K562 (cell line): ENCODE results near the gene TMEM184A. TPM values are rescaled to one million over a fixed set of nuclear protein-coding genes. Genes with fewer than 3 reads are reported as not detected.

Experiments
- ATF1 ChIP-seq, 2 experiments: fragments of 450-650 bp in 1 of 2; IDR thresholded peaks; 2 replicates each; pipeline ENCODE4 v1.6.1; 2016; ENCODE audit warnings: missing compliant biosample characterization in 1 of 2, missing genetic modification characterization in 1 of 2
- CREB1 ChIP-seq, 2 experiments: sonication (generic) in 1 of 2; formaldehyde crosslinking in 1 of 2; IDR thresholded peaks; 2 replicates each; pipeline versions ENCODE4 v1.6.1 to v1.8.0; 2012 to 2022; ENCODE audit warnings: inconsistent platforms in 1 of 2, mild to moderate bottlenecking in 1 of 2, missing genetic modification reagents in 1 of 2, moderate library complexity in 1 of 2
- EP300 ChIP-seq: IDR thresholded peaks from 2 replicates; pipeline ENCODE4 v1.6.1; 2012; ENCODE audit warnings: low read length, improper control_type of control experiment
- KDM1A ChIP-seq, 2 experiments: fragments of 450-650 bp; IDR thresholded peaks; 2 replicates each; pipeline ENCODE4 v1.6.1; 2016; ENCODE audit warnings: mild to moderate bottlenecking in 2 of 2
- POU5F1 ChIP-seq: fragments of 150-350 bp; IDR thresholded peaks from 2 replicates; pipeline ENCODE4 v1.6.1; 2014; ENCODE audit warnings: borderline replicate concordance, low read length, low read depth, mild to moderate bottlenecking; ENCODE audit not compliant: partially characterized antibody
- SIN3A ChIP-seq, 2 experiments: fragments of 150-350 bp in 1 of 2; IDR thresholded peaks; 2 replicates each; pipeline ENCODE4 v1.6.1; 2011 to 2016; ENCODE audit warnings: borderline replicate concordance in 2 of 2, low read depth in 2 of 2, low read length in 2 of 2, mild to moderate bottlenecking in 2 of 2, moderate library complexity in 2 of 2; ENCODE audit not compliant: control insufficient read depth in 1 of 2
- ZBED1 ChIP-seq: IDR thresholded peaks from 2 replicates; pipeline ENCODE4 v1.6.1; 2014
- ZBTB7A ChIP-seq: IDR thresholded peaks from 2 replicates; pipeline ENCODE4 v1.6.1; 2011; ENCODE audit warnings: low read depth, mild to moderate bottlenecking, low read length, moderate library complexity, borderline replicate concordance; ENCODE audit not compliant: control insufficient read depth
- ZFP1 ChIP-seq: fragments of 450-650 bp; formaldehyde crosslinking; IDR thresholded peaks from 2 replicates; pipeline ENCODE4 v1.4.0; 2020; ENCODE audit warnings: mild to moderate bottlenecking, mixed read lengths
- ZNF316 ChIP-seq: fragments of 450-650 bp; IDR thresholded peaks from 2 replicates; pipeline ENCODE4 v1.6.1; 2016
- ZZZ3 ChIP-seq: fragments of 450-650 bp; IDR thresholded peaks from 2 replicates; pipeline ENCODE4 v1.6.1; 2016; ENCODE audit warnings: antibody characterized with exemption, mild to moderate bottlenecking, moderate library complexity
- polyA plus RNA-seq, 8 experiments: library from polyadenylated mRNA; depleted of rRNA in 4 of 8; stranded (reverse) in 5 of 8; unstranded in 3 of 8; fragments of >200 nt; fragmentation: Nextera tagmentation in 2 of 8; fragmentation: Illumina TruSeq in 1 of 8; extraction: Ambion mirVana in 2 of 8; extraction: Trizol in 1 of 8; gene quantifications; 2 replicates each; pipeline versions ENCODE4 v1.2.1 to v1.2.3, GENCODE V29; 2011 to 2014; ENCODE audit warnings: inconsistent platforms in 1 of 8, missing spikeins in 1 of 8
- total RNA-seq, 7 experiments: library from RNA; depleted of rRNA in 6 of 7; stranded (reverse); fragments of >200 nt in 6 of 7; fragmentation: Illumina TruSeq in 2 of 7; extraction: Trizol in 2 of 7; gene quantifications; 2 replicates each; pipeline versions ENCODE4 v1.2.1 to v1.2.3, GENCODE V29; 2011 to 2021; ENCODE audit warnings: low replicate concordance in 1 of 7
- TF ChIP-seq, protein P1 (sequence below): fragments of 250-450 bp; sonication (Bioruptor Pico); IDR thresholded peaks from 2 replicates; pipeline ENCODE4 v1.4.0; 2020
- TF ChIP-seq, protein P2 (sequence below): sonication (generic); formaldehyde crosslinking; IDR thresholded peaks from 2 replicates; pipeline ENCODE4 v1.8.0; 2022; ENCODE audit warnings: missing genetic modification reagents, mild to moderate bottlenecking, moderate library complexity, borderline replicate concordance
- TF ChIP-seq, protein P3 (sequence below), 2 experiments: fragments of 150-350 bp in 1 of 2; IDR thresholded peaks; 2 replicates each; pipeline ENCODE4 v1.6.1; 2012 to 2016; ENCODE audit warnings: low read depth in 2 of 2, low read length in 2 of 2, mild to moderate bottlenecking in 1 of 2, moderate library complexity in 1 of 2
- TF ChIP-seq, protein P4 (sequence below): fragments of 250-450 bp; sonication (Bioruptor Pico); IDR thresholded peaks from 2 replicates; pipeline ENCODE4 v1.4.0; 2020

TMEM184A gene
- total and polyA plus RNA-seq, 9 of the 15 experiments (the other 6 are each of a cell fraction or from before 2014, with no cell fraction given), result 0.10 to 0.18 (median 0.11) TPM; not detected in 6

DNA sequence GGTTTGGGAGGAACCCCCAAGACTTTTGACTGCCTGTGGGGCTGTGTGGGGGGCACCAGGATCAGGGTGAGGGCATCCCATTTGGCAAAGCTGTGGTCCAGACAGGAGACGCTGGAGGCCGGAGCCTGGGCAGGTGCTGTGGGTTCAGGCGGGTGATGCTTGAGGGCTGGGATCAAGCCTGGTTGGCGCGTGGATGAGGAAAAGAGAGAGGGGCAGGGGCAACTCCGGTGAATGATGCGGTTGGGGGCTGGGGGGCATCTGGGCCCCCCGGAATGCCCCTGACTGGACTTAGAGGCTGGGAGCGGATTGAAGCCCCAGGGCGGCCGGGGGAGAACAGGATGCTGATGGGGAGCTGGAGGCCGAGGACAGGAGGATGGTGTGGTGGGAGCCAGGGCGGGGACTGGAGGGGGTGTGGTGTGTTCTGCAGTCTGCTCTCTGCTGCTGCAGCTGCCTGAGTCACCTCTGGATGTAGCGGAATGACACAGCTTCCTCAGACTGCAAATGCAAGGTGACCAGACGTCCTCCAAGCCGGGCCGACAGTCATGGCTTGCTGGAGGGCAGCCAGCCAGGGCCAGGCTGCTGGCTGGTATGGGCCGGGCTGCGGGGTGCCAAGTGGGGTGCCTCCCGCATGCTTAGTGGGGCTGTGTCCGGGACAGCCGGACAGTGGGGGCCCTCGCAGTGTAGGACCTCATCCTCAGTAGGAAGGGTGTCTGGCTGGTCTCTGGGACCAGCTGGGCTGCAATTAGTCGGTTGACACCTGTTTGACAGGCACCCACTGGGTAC, 22.3 kb downstream of the TMEM184A start (continued):
- TF ChIP-seq, protein P1, sequence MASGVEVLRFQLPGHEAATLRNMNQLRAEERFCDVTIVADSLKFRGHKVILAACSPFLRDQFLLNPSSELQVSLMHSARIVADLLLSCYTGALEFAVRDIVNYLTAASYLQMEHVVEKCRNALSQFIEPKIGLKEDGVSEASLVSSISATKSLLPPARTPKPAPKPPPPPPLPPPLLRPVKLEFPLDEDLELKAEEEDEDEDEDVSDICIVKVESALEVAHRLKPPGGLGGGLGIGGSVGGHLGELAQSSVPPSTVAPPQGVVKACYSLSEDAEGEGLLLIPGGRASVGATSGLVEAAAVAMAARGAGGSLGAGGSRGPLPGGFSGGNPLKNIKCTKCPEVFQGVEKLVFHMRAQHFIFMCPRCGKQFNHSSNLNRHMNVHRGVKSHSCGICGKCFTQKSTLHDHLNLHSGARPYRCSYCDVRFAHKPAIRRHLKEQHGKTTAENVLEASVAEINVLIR (CRISPR knock-in tag), result no peak
- TF ChIP-seq ZZZ3 (no peak), SIN3A (IDR thresholded peaks at IDR 0.05; ENCODE audit: borderline replicate concordance in 2 of 2, control insufficient read depth in 1 of 2, low read depth in 2 of 2, low read length in 2 of 2) (peak in 1 of 2 experiments; percentile 38; a peak in 1 of 4 replicates), CREB1 (IDR thresholded peaks at IDR 0.05) (no peak), CREB1 (CRISPR knock-in tag; IDR thresholded peaks at IDR 0.05) (peak; percentile 3; the same call in 1 of the 2 replicates), KDM1A (IDR thresholded peaks at IDR 0.05) (peak; percentile 16 to 33; a peak in 1 of 4 replicates), ZBED1 (no peak), EP300 (no peak), ZFP1 (CRISPR knock-in tag) (no peak), ATF1 (CRISPR knock-in tag; IDR thresholded peaks at IDR 0.05) (no peak), ATF1 (tag; IDR thresholded peaks at IDR 0.05) (no peak), POU5F1 (no peak), ZBTB7A (peak; percentile 40; the same call in 1 of the 2 replicates), ZNF316 (peak; percentile 87)
- TF ChIP-seq, protein P2, sequence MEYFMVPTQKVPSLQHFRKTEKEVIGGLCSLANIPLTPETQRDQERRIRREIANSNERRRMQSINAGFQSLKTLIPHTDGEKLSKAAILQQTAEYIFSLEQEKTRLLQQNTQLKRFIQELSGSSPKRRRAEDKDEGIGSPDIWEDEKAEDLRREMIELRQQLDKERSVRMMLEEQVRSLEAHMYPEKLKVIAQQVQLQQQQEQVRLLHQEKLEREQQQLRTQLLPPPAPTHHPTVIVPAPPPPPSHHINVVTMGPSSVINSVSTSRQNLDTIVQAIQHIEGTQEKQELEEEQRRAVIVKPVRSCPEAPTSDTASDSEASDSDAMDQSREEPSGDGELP, result peak; percentile 51; the same call in 1 of the 2 replicates
- TF ChIP-seq, protein P3, sequence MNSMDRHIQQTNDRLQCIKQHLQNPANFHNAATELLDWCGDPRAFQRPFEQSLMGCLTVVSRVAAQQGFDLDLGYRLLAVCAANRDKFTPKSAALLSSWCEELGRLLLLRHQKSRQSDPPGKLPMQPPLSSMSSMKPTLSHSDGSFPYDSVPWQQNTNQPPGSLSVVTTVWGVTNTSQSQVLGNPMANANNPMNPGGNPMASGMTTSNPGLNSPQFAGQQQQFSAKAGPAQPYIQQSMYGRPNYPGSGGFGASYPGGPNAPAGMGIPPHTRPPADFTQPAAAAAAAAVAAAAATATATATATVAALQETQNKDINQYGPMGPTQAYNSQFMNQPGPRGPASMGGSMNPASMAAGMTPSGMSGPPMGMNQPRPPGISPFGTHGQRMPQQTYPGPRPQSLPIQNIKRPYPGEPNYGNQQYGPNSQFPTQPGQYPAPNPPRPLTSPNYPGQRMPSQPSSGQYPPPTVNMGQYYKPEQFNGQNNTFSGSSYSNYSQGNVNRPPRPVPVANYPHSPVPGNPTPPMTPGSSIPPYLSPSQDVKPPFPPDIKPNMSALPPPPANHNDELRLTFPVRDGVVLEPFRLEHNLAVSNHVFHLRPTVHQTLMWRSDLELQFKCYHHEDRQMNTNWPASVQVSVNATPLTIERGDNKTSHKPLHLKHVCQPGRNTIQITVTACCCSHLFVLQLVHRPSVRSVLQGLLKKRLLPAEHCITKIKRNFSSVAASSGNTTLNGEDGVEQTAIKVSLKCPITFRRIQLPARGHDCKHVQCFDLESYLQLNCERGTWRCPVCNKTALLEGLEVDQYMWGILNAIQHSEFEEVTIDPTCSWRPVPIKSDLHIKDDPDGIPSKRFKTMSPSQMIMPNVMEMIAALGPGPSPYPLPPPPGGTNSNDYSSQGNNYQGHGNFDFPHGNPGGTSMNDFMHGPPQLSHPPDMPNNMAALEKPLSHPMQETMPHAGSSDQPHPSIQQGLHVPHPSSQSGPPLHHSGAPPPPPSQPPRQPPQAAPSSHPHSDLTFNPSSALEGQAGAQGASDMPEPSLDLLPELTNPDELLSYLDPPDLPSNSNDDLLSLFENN (IDR thresholded peaks at IDR 0.05; ENCODE audit: low read depth in 2 of 2, low read length in 2 of 2), result no peak
- TF ChIP-seq, protein P4, sequence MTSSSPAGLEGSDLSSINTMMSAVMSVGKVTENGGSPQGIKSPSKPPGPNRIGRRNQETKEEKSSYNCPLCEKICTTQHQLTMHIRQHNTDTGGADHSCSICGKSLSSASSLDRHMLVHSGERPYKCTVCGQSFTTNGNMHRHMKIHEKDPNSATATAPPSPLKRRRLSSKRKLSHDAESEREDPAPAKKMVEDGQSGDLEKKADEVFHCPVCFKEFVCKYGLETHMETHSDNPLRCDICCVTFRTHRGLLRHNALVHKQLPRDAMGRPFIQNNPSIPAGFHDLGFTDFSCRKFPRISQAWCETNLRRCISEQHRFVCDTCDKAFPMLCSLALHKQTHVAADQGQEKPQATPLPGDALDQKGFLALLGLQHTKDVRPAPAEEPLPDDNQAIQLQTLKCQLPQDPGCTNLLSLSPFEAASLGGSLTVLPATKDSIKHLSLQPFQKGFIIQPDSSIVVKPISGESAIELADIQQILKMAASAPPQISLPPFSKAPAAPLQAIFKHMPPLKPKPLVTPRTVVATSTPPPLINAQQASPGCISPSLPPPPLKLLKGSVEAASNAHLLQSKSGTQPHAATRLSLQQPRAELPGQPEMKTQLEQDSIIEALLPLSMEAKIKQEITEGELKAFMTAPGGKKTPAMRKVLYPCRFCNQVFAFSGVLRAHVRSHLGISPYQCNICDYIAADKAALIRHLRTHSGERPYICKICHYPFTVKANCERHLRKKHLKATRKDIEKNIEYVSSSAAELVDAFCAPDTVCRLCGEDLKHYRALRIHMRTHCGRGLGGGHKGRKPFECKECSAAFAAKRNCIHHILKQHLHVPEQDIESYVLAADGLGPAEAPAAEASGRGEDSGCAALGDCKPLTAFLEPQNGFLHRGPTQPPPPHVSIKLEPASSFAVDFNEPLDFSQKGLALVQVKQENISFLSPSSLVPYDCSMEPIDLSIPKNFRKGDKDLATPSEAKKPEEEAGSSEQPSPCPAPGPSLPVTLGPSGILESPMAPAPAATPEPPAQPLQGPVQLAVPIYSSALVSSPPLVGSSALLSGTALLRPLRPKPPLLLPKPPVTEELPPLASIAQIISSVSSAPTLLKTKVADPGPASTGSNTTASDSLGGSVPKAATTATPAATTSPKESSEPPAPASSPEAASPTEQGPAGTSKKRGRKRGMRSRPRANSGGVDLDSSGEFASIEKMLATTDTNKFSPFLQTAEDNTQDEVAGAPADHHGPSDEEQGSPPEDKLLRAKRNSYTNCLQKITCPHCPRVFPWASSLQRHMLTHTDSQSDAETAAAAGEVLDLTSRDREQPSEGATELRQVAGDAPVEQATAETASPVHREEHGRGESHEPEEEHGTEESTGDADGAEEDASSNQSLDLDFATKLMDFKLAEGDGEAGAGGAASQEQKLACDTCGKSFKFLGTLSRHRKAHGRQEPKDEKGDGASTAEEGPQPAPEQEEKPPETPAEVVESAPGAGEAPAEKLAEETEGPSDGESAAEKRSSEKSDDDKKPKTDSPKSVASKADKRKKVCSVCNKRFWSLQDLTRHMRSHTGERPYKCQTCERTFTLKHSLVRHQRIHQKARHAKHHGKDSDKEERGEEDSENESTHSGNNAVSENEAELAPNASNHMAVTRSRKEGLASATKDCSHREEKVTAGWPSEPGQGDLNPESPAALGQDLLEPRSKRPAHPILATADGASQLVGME (CRISPR knock-in tag), result no peak
